Occipital lobe (tissue), 2 donors: ENCODE data around the gene GRIK4. TPM values are rescaled to one million over a fixed set of nuclear protein-coding genes. Genes with fewer than 3 reads are reported as not detected.

Source experiments
- DNase-seq: peaks from one replicate; lab custom pipeline; 2025; lab: John Stamatoyannopoulos, UW
- total RNA-seq: library from RNA; depleted of rRNA; stranded (reverse); fragments of >200 nt; gene quantifications from one replicate; pipeline ENCODE4 v1.2.3, GENCODE V29; 2014

Gene GRIK4
- total RNA-seq, 1 donor from 2014 or later, result 2.3 TPM

- no peak for DNase-seq
Observed at GRCh38 chr11:120633616-120634393, 122.3 kb downstream of the GRIK4 start.

GRCh38 chr11:120634706-120635105 lies 123.2 kb downstream of the GRIK4 start:
- DNase-seq, result no peak

- no peak for DNase-seq
Observed at GRCh38 chr11:120635136-120635810, 123.7 kb downstream of the GRIK4 start.

GRCh38 chr11:120637131-120637530 lies 125.6 kb downstream of the GRIK4 start:
- no peak for DNase-seq

GRCh38 chr11:120642196-120642894 lies 130.8 kb downstream of the GRIK4 start:
- no peak for DNase-seq

- DNase-seq, result no peak
Observed at GRCh38 chr11:120643284-120643683, 131.7 kb downstream of the GRIK4 start.

- DNase-seq, result no peak
Observed at GRCh38 chr11:120645639-120646038, 134.1 kb downstream of the GRIK4 start.

GRCh38 chr11:120646206-120646605 lies 134.7 kb downstream of the GRIK4 start:
- no peak for DNase-seq

- DNase-seq, result no peak
Observed at GRCh38 chr11:120647681-120648080, 136.1 kb downstream of the GRIK4 start.

- DNase-seq, result no peak
Observed at GRCh38 chr11:120648771-120649170, 137.2 kb downstream of the GRIK4 start.

- no peak for DNase-seq
Observed at GRCh38 chr11:120649316-120649715, 137.8 kb downstream of the GRIK4 start.

- DNase-seq, result no peak
Observed at GRCh38 chr11:120651396-120651795, 139.8 kb downstream of the GRIK4 start.

- no peak for DNase-seq
Observed at GRCh38 chr11:120651836-120652235, 140.3 kb downstream of the GRIK4 start.

GRCh38 chr11:120652705-120653335 lies 141.3 kb downstream of the GRIK4 start:
- no peak for DNase-seq

- no peak for DNase-seq
Observed at GRCh38 chr11:120655589-120655988, 144.0 kb downstream of the GRIK4 start.

GRCh38 chr11:120657306-120658070 lies 145.9 kb downstream of the GRIK4 start:
- DNase-seq, result no peak

- no peak for DNase-seq
Observed at GRCh38 chr11:120658071-120658423, 146.5 kb downstream of the GRIK4 start.

GRCh38 chr11:120659076-120659475 lies 147.5 kb downstream of the GRIK4 start:
- no peak for DNase-seq

GRCh38 chr11:120660024-120660565 lies 148.5 kb downstream of the GRIK4 start:
- DNase-seq, result no peak

- no peak for DNase-seq
Observed at GRCh38 chr11:120662071-120662676, 150.6 kb downstream of the GRIK4 start.
